Kidney (tissue), 14 donors: ENCODE results near the gene GNAT2. TPM values are rescaled to one million over a fixed set of nuclear protein-coding genes. Genes with fewer than 3 reads are reported as not detected.

Experiments
- DNase-seq, 5 donors: peaks; one replicate each; pipeline ENCODE4 v3.0.0-alpha.2; 2013 to 2020
- FAIRE-seq: peaks from 2 replicates; lab custom pipeline; 2012; peaks lifted over from hg19 to GRCh38; lab: Jason Lieb, UNC
- H3K27ac ChIP-seq, 2 donors: one replicate each; pipeline ENCODE4 v1.7.0; 2013; ENCODE audit warnings: low read depth in 2 of 2, low read length in 2 of 2, inconsistent platforms in 1 of 2
- H3K27me3 ChIP-seq: one replicate; pipeline ENCODE4 v1.7.1; 2013; ENCODE audit warnings: low read length, inconsistent platforms; ENCODE audit not compliant: control insufficient read depth, insufficient read depth
- H3K36me3 ChIP-seq, 3 donors: one replicate each; pipeline versions ENCODE4 v1.7.0 to v1.7.1; 2013; ENCODE audit warnings: low read length in 3 of 3, control low read depth in 1 of 3, inconsistent platforms in 1 of 3; ENCODE audit not compliant: insufficient read depth in 3 of 3, control insufficient read depth in 2 of 3
- H3K4me1 ChIP-seq, 3 donors: one replicate each; pipeline versions ENCODE4 v1.7.0 to v1.7.1; 2013; ENCODE audit warnings: low read length in 3 of 3, inconsistent platforms in 1 of 3, low read depth in 1 of 3; ENCODE audit not compliant: control insufficient read depth in 2 of 3, insufficient read depth in 2 of 3
- H3K4me3 ChIP-seq, 3 donors: one replicate each; pipeline versions ENCODE4 v1.7.0 to v1.8.1; 2013; ENCODE audit warnings: low read length in 3 of 3, control low read depth in 1 of 3, inconsistent platforms in 1 of 3
- H3K9ac ChIP-seq, 3 donors: one replicate each; pipeline versions ENCODE4 v1.7.0 to v1.7.1; 2013; ENCODE audit warnings: low read length in 3 of 3, control low read depth in 1 of 3, inconsistent platforms in 1 of 3
- H3K9me3 ChIP-seq, 3 donors: one replicate each; pipeline versions ENCODE4 v1.7.0 to v1.7.1; 2013; ENCODE audit warnings: low read length in 3 of 3, control low read depth in 1 of 3, inconsistent platforms in 1 of 3; ENCODE audit not compliant: control insufficient read depth in 2 of 3, insufficient read depth in 1 of 3
- intact Hi-C: fragments of 100-400 bp; cut with DNase I; formaldehyde crosslinking; loops from one replicate; pipeline ENCODE4 v1.11.1; 2022
- polyA plus RNA-seq: library from polyadenylated mRNA; stranded (reverse); fragments of 350-450 nt; fragmentation: Illumina TruSeq; extraction: RNeasy Lipid Tissue Mini Kit (QIAGEN cat#74804); gene quantifications from one replicate; pipeline ENCODE4 v1.2.3, GENCODE V29; 2014; ENCODE audit warnings: low read depth, low replicate concordance; ENCODE audit not compliant: insufficient read depth
- total RNA-seq: library from RNA; stranded (reverse); fragmentation: NEBNext Ultra II Directional; extraction: Animal tissue kit (Norgen Biotek cat#: 25700); gene quantifications from one replicate; pipeline ENCODE4 v1.2.1, GENCODE V29; 2021
- TF ChIP-seq, protein P1 (sequence below): IDR thresholded peaks from 3 replicates; pipeline ENCODE4 v1.5.1; 2012; ENCODE audit warnings: mild to moderate bottlenecking, moderate library complexity, borderline replicate concordance; ENCODE audit not compliant: insufficient read depth; ENCODE audit errors: extremely low read depth
- donor health status: control.
- donor health status: control.
- donor health status: control.
- donor health status: control.
- donor health status: control.
- donor health status: DM: yes; HTN: yes; CAD: no.
- donor health status: Normal renal cell carcinoma (clear cell type).

GNAT2 gene
- total and polyA plus RNA-seq, 2 donors from 2014 or later = not detected

DNA sequence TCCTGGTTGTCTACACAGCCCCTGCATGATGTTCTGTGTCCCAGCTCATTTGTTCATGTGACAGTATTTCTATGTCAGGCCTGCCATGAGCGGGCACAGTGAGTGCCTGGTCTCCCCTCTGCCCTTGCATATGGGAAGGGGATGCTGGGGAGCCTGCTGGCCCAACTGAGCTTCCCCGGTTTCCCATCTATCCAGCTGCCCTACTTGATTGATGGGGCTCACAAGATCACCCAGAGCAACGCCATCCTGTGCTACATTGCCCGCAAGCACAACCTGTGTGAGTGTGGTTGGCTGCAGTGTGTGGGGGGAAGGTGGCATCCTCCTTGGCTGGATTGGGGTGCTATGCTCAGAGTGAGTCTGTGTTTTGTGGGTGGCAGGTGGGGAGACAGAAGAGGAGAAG is 38.0 kb upstream of the GNAT2 start:
- Histone ChIP-seq H3K27ac (no peak overlapping the region), H3K4me1 (peaks cover 0 to 27% (median 12%) of the 10 kb centered on the region in 3 donors), H3K36me3 (peaks cover 0 to 15% (median 4%) of the 10 kb centered on the region in 3 donors), H3K9me3 (no peaks in the 10 kb centered on the region), H3K4me3 (no peak overlapping the region), H3K27me3 (no peaks in the 10 kb centered on the region), H3K9ac (peak overlapping the region in 1 of 3 donors; percentile 65)
- intact Hi-C loops = no loop called here
- no peak for DNase-seq
- FAIRE-seq = no peak
- TF ChIP-seq, protein P1, sequence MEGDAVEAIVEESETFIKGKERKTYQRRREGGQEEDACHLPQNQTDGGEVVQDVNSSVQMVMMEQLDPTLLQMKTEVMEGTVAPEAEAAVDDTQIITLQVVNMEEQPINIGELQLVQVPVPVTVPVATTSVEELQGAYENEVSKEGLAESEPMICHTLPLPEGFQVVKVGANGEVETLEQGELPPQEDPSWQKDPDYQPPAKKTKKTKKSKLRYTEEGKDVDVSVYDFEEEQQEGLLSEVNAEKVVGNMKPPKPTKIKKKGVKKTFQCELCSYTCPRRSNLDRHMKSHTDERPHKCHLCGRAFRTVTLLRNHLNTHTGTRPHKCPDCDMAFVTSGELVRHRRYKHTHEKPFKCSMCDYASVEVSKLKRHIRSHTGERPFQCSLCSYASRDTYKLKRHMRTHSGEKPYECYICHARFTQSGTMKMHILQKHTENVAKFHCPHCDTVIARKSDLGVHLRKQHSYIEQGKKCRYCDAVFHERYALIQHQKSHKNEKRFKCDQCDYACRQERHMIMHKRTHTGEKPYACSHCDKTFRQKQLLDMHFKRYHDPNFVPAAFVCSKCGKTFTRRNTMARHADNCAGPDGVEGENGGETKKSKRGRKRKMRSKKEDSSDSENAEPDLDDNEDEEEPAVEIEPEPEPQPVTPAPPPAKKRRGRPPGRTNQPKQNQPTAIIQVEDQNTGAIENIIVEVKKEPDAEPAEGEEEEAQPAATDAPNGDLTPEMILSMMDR = no peak

- TF ChIP-seq, protein P1 = peak; percentile 12
- no peak for FAIRE-seq
Measured at GRCh38 chr1:109655615-109656519, 36.5 kb upstream of the GNAT2 start, which contains the start of gene GSTM4. Gene GSTM4 (plus strand): TSS chr1:109656099. CDS start chr1:109656390, 291 bp downstream.

GRCh38 chr1:109654519-109654918 is 35.1 kb upstream of the GNAT2 start:
- Histone ChIP-seq H3K9me3 (no peaks in the 10 kb centered on the region), H3K27ac (no peak overlapping the region), H3K9ac (no peak overlapping the region), H3K36me3 (peaks cover 0 to 6% (median 3%) of the 10 kb centered on the region in 3 donors), H3K4me3 (no peak overlapping the region), H3K27me3 (no peaks in the 10 kb centered on the region), H3K4me1 (peaks cover 0 to 20% (median 8%) of the 10 kb centered on the region in 3 donors)
- intact Hi-C loops = no loop called here
- FAIRE-seq (no peak), DNase-seq (no peak)
- TF ChIP-seq, protein P1 = no peak

More at GRCh38 chr1:109655615-109656519, 36.5 kb upstream of the GNAT2 start, which contains the start of gene GSTM4:
- Histone ChIP-seq H3K4me1 (peaks cover 0 to 27% (median 12%) of the 10 kb centered on the region in 3 donors), H3K36me3 (peaks cover 0 to 15% (median 3%) of the 10 kb centered on the region in 3 donors), H3K27ac (peak within 1 kb of the TSS; percentile 92 to 94), H3K9ac (peak within 1 kb of the TSS; percentile 72 to 95 (median 91)), H3K9me3 (no peaks in the 10 kb centered on the region), H3K4me3 (peak within 1 kb of the TSS; percentile 74 to 95 (median 90)), H3K27me3 (no peaks in the 10 kb centered on the region)
- peak; percentile 90 to 95 (median 93) for DNase-seq
- intact Hi-C loops = no loop called here
